Superior temporal gyrus (tissue), 1 donor: ENCODE data around the gene ARVCF.

Experiments
- DNase-seq: peaks from one replicate; pipeline ENCODE4 v3.0.0-alpha.2; 2016; ENCODE audit errors: extremely low spot score

Gene ARVCF

GRCh38 chr22:19998991-19999820 lies 17.4 kb downstream of the ARVCF start:
- DNase-seq: no peak

GRCh38 chr22:19998232-19998951 lies 18.2 kb downstream of the ARVCF start:
- no peak for DNase-seq

DNA sequence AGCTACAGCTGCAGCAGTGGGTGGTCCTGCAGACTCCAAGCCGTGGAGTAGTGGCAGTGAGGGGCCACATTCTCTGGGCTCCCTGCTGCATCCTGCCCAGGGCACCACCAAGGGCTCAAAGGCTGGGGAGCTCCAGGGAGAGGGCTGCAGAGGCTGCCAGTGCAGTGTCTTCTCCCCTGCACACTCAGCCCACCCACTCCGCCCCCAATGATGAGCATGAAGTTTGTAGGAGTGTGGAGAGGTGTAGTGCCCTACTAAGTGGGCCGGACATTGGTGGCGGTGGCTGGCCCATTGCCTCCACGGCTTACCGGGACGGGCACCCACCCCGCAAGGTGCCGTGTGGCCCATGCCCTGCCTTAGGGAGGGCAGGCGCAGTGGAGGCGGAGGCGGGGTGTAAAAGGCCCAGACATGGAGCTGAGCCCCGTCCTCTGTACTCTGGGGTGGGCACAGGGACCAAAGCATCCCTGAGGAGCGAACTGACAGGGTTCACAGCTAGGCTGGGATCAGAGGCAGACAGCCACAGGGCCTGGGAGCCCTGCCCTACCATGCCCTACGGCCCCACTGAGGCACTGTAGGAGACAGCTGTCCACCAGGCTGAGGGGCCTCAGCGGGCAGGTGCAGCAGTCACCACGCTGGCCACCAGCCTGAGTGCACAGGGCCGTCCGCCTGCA lies 18.9 kb downstream of the ARVCF start:
- no peak for DNase-seq

GRCh38 chr22:19996694-19997384 lies 19.8 kb downstream of the ARVCF start:
- no peak for DNase-seq

- DNase-seq: no peak
Observed at GRCh38 chr22:19995611-19996339, 20.8 kb downstream of the ARVCF start.

GRCh38 chr22:19994851-19995610 lies 21.6 kb downstream of the ARVCF start:
- DNase-seq: no peak

GRCh38 chr22:19993926-19994325 lies 22.7 kb downstream of the ARVCF start:
- no peak for DNase-seq

- no peak for DNase-seq
Observed at GRCh38 chr22:19992921-19993355, 23.7 kb downstream of the ARVCF start.

- DNase-seq: no peak
Observed at GRCh38 chr22:19992481-19992911, 24.1 kb downstream of the ARVCF start.

- no peak for DNase-seq
Observed at GRCh38 chr22:19991645-19992451, 24.8 kb downstream of the ARVCF start.

- no peak for DNase-seq
Observed at GRCh38 chr22:19991395-19991644, 25.3 kb downstream of the ARVCF start.

GRCh38 chr22:19990609-19991394 lies 25.8 kb downstream of the ARVCF start:
- DNase-seq: no peak

DNA sequence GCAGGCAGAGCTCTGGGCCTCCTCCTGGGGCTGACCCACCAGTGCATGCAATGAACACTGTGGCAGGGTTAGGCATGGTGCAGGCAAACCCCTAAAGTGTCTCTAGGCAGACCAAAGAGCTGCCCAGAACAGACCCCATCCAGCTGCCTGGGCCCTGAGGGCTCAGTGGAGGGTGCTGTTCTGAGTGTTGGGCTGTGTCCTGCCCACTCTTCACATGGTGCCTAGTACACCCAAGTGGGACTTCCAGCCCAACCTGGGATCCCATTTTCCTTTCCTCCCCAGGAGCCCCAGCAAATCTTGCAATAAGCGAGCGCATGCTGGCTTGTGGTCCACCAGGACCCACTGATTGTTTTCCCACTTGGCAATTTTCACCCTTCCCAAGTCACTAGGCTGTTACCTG lies 26.4 kb downstream of the ARVCF start:
- no peak for DNase-seq

DNA sequence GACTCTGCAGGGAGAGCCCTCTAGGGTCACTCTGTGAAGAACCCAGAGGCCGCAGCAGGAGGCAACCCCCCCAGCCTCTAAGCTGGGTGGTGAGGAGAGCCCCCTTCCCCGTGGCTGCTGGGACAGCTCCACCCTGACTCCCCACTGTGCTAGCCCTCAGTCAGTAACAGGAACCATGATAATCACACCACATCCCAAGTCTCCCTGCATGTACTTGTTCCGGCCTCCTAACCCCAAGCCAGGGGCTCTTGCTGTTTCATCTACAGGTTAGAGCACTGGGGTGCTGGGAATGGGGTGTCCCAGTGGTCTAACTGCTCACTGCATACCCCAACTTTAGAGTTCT lies 26.9 kb downstream of the ARVCF start:
- DNase-seq: no peak

DNA sequence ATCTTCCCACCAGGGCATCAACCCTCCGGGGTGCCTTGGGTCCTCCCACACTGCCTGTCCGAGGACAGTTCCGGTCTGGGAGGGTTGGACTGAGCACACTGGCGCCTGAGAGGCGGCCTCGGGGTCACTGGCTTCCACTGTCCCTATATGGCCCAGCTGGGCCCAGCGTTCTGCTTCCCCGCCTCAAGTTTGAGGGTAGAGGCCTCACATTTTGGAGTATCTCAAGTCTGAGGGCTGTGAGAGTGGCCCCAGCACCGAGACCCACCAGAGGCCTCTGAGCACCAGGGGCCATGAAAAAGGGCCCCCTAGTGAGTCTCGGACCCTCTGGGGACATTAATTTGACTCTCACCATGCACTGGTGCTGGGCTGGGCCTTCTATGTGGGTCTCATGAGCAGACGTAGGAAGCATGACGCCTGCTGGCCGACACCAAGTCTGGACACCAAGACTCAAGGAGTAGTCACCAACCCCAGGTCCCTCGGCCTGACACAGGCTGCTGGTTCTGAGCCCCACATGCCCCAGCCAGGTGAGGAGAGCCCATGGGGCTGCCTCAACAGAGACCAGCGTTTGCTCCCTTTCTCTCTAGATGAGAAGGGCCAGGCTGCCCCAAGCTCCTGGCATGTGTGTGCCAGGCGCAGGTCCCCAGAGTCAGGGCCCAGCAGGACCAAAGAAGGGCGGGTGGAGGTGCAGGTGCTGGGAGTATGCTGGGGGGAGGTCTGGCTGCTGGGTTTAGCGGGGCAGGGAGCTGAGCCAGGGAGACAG lies 27.5 kb downstream of the ARVCF start:
- no peak for DNase-seq

DNA sequence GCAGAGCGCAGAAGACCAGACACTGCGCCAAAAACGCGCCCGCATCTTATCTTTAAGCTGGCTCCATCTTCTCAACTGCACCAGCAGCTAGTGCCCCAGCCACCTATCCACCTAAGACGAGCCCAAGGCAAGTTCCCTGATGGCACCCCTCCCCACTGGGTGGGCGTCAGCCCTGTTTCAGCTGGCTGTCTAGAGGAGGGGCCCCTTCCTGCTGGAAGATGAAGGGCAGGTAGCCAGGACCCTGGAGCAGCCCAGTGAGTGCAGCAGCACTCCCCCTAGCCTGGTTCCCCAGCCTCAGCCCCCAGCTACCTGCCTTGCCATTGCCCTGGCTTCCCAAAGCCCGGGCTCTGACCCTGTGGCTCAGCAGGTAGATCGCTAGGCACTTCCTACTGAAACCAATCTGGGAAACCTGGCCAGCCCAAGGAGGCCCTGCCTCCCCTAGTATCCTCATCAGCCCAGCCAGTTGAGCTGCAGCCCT lies 28.3 kb downstream of the ARVCF start:
- no peak for DNase-seq

- DNase-seq: no peak
Observed at GRCh38 chr22:19987394-19988306, 29.0 kb downstream of the ARVCF start.
